G401.6 (cell line): Measurements from ENCODE around the gene PRRX1.

Experiments
- FAIRE-seq: peaks from 2 replicates; lab custom pipeline; 2012; peaks lifted over from hg19 to GRCh38; lab: Jason Lieb, UNC

Gene PRRX1

GRCh38 chr1:170692866-170693575, 29.1 kb downstream of the PRRX1 start:
- no peak for FAIRE-seq

- FAIRE-seq: no peak
These were observed 30.4 kb downstream of the PRRX1 start for GRCh38 chr1:170694172-170694926.

GRCh38 chr1:170695955-170696590, 32.1 kb downstream of the PRRX1 start:
- FAIRE-seq: no peak

GRCh38 chr1:170696591-170697290, 32.8 kb downstream of the PRRX1 start:
- no peak for FAIRE-seq

GRCh38 chr1:170697316-170697715, 33.4 kb downstream of the PRRX1 start:
- FAIRE-seq: no peak

GRCh38 chr1:170698301-170699275, 34.7 kb downstream of the PRRX1 start:
- no peak for FAIRE-seq

- FAIRE-seq: no peak
These were observed 35.8 kb downstream of the PRRX1 start for GRCh38 chr1:170699696-170700095.

- no peak for FAIRE-seq
These were observed 37.1 kb downstream of the PRRX1 start for GRCh38 chr1:170700842-170701615.

GRCh38 chr1:170701962-170702361, 38.0 kb downstream of the PRRX1 start:
- FAIRE-seq: no peak

GRCh38 chr1:170703591-170703990, 39.7 kb downstream of the PRRX1 start:
- FAIRE-seq: no peak

GRCh38 chr1:170704256-170704655, 40.3 kb downstream of the PRRX1 start:
- no peak for FAIRE-seq

- FAIRE-seq: no peak
These were observed 42.0 kb downstream of the PRRX1 start for GRCh38 chr1:170705981-170706380.

- FAIRE-seq: no peak
These were observed 43.2 kb downstream of the PRRX1 start for GRCh38 chr1:170707117-170707516.

- no peak for FAIRE-seq
These were observed 44.2 kb downstream of the PRRX1 start for GRCh38 chr1:170707959-170708655.

GRCh38 chr1:170711682-170712081, 47.8 kb downstream of the PRRX1 start:
- FAIRE-seq: no peak

GRCh38 chr1:170714163-170714562, 50.2 kb downstream of the PRRX1 start:
- no peak for FAIRE-seq

- FAIRE-seq: no peak
These were observed 51.0 kb downstream of the PRRX1 start for GRCh38 chr1:170714938-170715337.

GRCh38 chr1:170716835-170717429, 53.0 kb downstream of the PRRX1 start:
- no peak for FAIRE-seq

GRCh38 chr1:170720661-170721060, 56.7 kb downstream of the PRRX1 start:
- FAIRE-seq: no peak

- no peak for FAIRE-seq
These were observed 57.7 kb downstream of the PRRX1 start for GRCh38 chr1:170721621-170722020.
